ENCODE measurements around the gene CHCHD1.
"Not testable (repeated sequence)": the region's sequence is repeated elsewhere in the genome, so short reads cannot be mapped to it uniquely, and the experiment has no call there.

CHCHD1 gene

GRCh38 chr10:73781879-73782748 is at the start of gene CHCHD1:
CHCHD1 (plus strand) TSS chr10:73782048; CDS start chr10:73782076, 28 bp downstream.
- peak; percentile 90 for DNase-seq

- DNase-seq: no peak
Measured at GRCh38 chr10:73732426-73732825, 49.4 kb upstream of the CHCHD1 start.

GRCh38 chr10:73732931-73733623 is 48.8 kb upstream of the CHCHD1 start:
- DNase-seq: no peak

- no peak for DNase-seq
Measured at GRCh38 chr10:73734028-73734720, 47.7 kb upstream of the CHCHD1 start.

GRCh38 chr10:73734796-73735305 is 47.0 kb upstream of the CHCHD1 start:
- DNase-seq: no peak

GRCh38 chr10:73740501-73741254 is 41.2 kb upstream of the CHCHD1 start:
- not testable (repeated sequence) for DNase-seq

- DNase-seq: no peak
Measured at GRCh38 chr10:73742454-73742734, 39.5 kb upstream of the CHCHD1 start.

- DNase-seq: no peak
Measured at GRCh38 chr10:73743327-73743904, 38.4 kb upstream of the CHCHD1 start.

- peak; percentile 93 for DNase-seq
Measured at GRCh38 chr10:73743905-73744663, 37.8 kb upstream of the CHCHD1 start, which contains the start of gene SEC24C. SEC24C (plus strand) TSS chr10:73744372; CDS start chr10:73746833, 2,461 bp downstream.

- DNase-seq: no peak
Measured at GRCh38 chr10:73744664-73744975, 37.2 kb upstream of the CHCHD1 start.

GRCh38 chr10:73746721-73747120 is 35.1 kb upstream of the CHCHD1 start:
- DNase-seq: no peak

- no peak for DNase-seq
Measured at GRCh38 chr10:73750819-73751218, 31.0 kb upstream of the CHCHD1 start.

- no peak for DNase-seq
Measured at GRCh38 chr10:73756183-73756582, 25.7 kb upstream of the CHCHD1 start.

GRCh38 chr10:73758704-73759511 is 22.9 kb upstream of the CHCHD1 start:
- DNase-seq: no peak

- no peak for DNase-seq
Measured at GRCh38 chr10:73759512-73760115, 22.2 kb upstream of the CHCHD1 start.

- DNase-seq: no peak
Measured at GRCh38 chr10:73761781-73762180, 20.1 kb upstream of the CHCHD1 start.

GRCh38 chr10:73762915-73763314 is 18.9 kb upstream of the CHCHD1 start:
- no peak for DNase-seq

GRCh38 chr10:73763343-73763742 is 18.5 kb upstream of the CHCHD1 start:
- no peak for DNase-seq

GRCh38 chr10:73765066-73765465 is 16.8 kb upstream of the CHCHD1 start:
- DNase-seq: no peak

- DNase-seq: no peak
Measured at GRCh38 chr10:73768881-73769280, 13.0 kb upstream of the CHCHD1 start.

Data from activated CD4-positive, CD25-positive, alpha-beta regulatory T cell treated with anti-CD3 and anti-CD28 coated beads, Interleukin-2, amount 50 U/mL, for 72 hours (primary cell).